Left ventricle myocardium inferior (tissue), 1 donor: ENCODE measurements around the gene IFNA7. TPM values are rescaled to one million over a fixed set of nuclear protein-coding genes. Genes with fewer than 3 reads are reported as not detected.
"Not testable (repeated sequence)": the region's sequence is repeated elsewhere in the genome, so short reads cannot be mapped to it uniquely, and the experiment has no call there.

Experiments
- DNase-seq: peaks from one replicate; pipeline ENCODE4 v3.0.0-alpha.2; 2020
- H3K27ac ChIP-seq: fragments of 200-600 bp; replicated peaks from 2 replicates; pipeline ENCODE4 v1.8.0; 2021
- H3K27me3 ChIP-seq: fragments of 200-600 bp; 2 replicates; pipeline ENCODE4 v1.8.0; 2021; ENCODE audit warnings: low read depth
- H3K36me3 ChIP-seq: fragments of 200-600 bp; 2 replicates; pipeline ENCODE4 v1.8.0; 2021
- H3K4me1 ChIP-seq: fragments of 200-600 bp; 2 replicates; pipeline ENCODE4 v1.8.0; 2021
- H3K4me3 ChIP-seq: fragments of 200-600 bp; 2 replicates; pipeline ENCODE4 v1.8.0; 2021; ENCODE audit warnings: mild to moderate bottlenecking, moderate library complexity
- H3K9me3 ChIP-seq: fragments of 200-600 bp; replicated peaks from 2 replicates; pipeline ENCODE4 v1.8.0; 2021
- intact Hi-C: fragments of 100-400 bp; cut with micrococcal nuclease; formaldehyde crosslinking; loops from one replicate; pipeline ENCODE4 v1.11.0; 2022
- total RNA-seq: library from RNA; stranded (reverse); fragmentation: NEBNext Ultra II Directional; extraction: Animal tissue kit (Norgen Biotek cat#: 25700); gene quantifications from one replicate; pipeline ENCODE4 v1.2.1, GENCODE V29; 2021
- TF ChIP-seq, protein P1 (sequence below): fragments of 200-600 bp; IDR thresholded peaks from 2 replicates; pipeline ENCODE4 v1.8.0; 2021; ENCODE audit warnings: antibody characterized with exemption, mild to moderate bottlenecking, borderline replicate concordance
- donor health status: DM: no; HTN: yes; CAD: no; lungs with severe emphysema.

Gene IFNA7
- total RNA-seq, 1 donor from 2014 or later, result not detected

DNA sequence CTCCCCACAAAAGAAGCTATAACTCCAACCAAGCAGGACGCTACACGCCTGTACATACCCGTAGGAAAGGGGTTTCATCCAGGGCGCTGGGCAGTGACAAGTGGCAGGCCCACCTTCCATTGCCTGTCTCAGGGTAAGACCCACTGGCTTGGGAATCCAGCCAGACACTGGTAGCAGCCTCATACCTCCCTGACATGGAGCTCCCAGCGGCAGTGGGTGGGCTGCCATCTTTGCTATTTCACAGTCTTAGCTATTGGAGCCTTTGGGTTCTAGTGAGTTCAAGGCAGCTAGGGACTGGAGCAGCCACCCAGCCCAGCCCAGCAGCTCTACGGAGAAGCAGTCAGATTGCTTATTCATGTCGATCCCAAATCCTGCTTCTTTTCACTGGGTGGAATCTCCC, 8.3 kb upstream of the IFNA7 start:
- Histone ChIP-seq H3K4me3 (no peak overlapping the region), H3K9me3 (no peaks in the 10 kb centered on the region), H3K27me3 (peaks cover 4% of the 10 kb centered on the region), H3K36me3 (no peaks in the 10 kb centered on the region), H3K27ac (no peak overlapping the region), H3K4me1 (no peaks in the 10 kb centered on the region)
- intact Hi-C loops, result no loop called here
- TF ChIP-seq, protein P1, sequence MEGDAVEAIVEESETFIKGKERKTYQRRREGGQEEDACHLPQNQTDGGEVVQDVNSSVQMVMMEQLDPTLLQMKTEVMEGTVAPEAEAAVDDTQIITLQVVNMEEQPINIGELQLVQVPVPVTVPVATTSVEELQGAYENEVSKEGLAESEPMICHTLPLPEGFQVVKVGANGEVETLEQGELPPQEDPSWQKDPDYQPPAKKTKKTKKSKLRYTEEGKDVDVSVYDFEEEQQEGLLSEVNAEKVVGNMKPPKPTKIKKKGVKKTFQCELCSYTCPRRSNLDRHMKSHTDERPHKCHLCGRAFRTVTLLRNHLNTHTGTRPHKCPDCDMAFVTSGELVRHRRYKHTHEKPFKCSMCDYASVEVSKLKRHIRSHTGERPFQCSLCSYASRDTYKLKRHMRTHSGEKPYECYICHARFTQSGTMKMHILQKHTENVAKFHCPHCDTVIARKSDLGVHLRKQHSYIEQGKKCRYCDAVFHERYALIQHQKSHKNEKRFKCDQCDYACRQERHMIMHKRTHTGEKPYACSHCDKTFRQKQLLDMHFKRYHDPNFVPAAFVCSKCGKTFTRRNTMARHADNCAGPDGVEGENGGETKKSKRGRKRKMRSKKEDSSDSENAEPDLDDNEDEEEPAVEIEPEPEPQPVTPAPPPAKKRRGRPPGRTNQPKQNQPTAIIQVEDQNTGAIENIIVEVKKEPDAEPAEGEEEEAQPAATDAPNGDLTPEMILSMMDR, result no peak
- DNase-seq, result no peak

DNA sequence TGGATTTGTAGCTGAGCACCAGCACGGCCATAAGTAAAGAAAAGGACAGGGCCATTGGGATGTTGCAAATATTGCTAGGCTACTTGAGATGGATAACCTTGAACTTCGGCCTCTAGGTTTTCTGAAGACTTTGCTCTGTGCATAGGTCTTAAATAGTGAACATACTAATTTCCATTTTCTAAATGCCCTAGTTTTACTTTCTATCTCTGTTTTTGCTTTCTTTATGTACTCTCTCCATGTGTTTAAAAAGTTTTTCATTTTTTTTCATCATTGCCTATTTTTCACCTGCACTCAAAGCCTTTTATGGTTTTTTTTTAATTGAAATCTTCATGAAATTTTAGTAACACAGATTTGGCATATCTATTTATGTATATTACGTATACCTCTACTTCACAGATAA, 5.0 kb upstream of the IFNA7 start, which contains the start of gene IFNA10:
Gene IFNA10 (minus strand): TSS at position 101 of the 400 bp plus-strand sequence. CDS start 46 bp downstream, at position 55.
- H3K9me3 ChIP-seq, H3K27ac ChIP-seq, H3K4me3 ChIP-seq, H3K4me1 ChIP-seq, DNase-seq, intact Hi-C loops, H3K36me3 ChIP-seq, H3K27me3 ChIP-seq: not testable (repeated sequence)

DNA sequence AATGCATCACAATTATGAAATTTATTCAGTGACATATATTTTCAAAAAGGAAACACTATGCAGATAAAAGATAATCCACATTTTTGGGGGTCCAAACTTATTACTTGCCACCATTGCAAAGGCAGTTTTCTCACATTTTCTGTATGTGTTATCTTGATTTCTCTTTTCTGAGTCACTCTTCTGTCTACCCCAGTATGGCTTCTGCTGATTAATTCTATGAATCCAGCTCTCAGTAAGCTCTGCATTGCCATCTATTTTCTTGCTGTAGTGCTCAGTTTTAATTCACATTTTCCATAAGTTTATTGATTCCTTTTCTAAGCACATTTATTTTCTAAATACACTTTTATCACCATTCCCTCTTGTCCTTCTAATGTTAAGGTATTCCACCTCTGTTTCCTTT, 3.2 kb upstream of the IFNA7 start:
- no peak overlapping the region for H3K27ac ChIP-seq
- H3K4me3 ChIP-seq, result no peak overlapping the region
- TF ChIP-seq, protein P1, result no peak
- intact Hi-C loops, result no loop called here
- H3K9me3 ChIP-seq, result peaks cover 7% of the 10 kb centered on the region
- H3K27me3 ChIP-seq, result peaks cover 6% of the 10 kb centered on the region
- no peak for DNase-seq
- no peaks in the 10 kb centered on the region for H3K36me3 ChIP-seq
- H3K4me1 ChIP-seq, result no peaks in the 10 kb centered on the region

GRCh38 chr9:21194867-21195776, 6.9 kb downstream of the IFNA7 start:
- TF ChIP-seq, protein P1, result peak; percentile 65
- H3K27ac ChIP-seq, intact Hi-C loops, H3K4me1 ChIP-seq, H3K9me3 ChIP-seq, H3K4me3 ChIP-seq, H3K36me3 ChIP-seq, H3K27me3 ChIP-seq, DNase-seq: not testable (repeated sequence)

- intact Hi-C loops, result not testable (repeated sequence)
Measured at GRCh38 chr9:21187487-21187886, 14.5 kb downstream of the IFNA7 start, which contains the start of gene IFNA4. IFNA4 (minus strand) TSS chr9:21187587; CDS start chr9:21187531, 56 bp downstream.

DNA sequence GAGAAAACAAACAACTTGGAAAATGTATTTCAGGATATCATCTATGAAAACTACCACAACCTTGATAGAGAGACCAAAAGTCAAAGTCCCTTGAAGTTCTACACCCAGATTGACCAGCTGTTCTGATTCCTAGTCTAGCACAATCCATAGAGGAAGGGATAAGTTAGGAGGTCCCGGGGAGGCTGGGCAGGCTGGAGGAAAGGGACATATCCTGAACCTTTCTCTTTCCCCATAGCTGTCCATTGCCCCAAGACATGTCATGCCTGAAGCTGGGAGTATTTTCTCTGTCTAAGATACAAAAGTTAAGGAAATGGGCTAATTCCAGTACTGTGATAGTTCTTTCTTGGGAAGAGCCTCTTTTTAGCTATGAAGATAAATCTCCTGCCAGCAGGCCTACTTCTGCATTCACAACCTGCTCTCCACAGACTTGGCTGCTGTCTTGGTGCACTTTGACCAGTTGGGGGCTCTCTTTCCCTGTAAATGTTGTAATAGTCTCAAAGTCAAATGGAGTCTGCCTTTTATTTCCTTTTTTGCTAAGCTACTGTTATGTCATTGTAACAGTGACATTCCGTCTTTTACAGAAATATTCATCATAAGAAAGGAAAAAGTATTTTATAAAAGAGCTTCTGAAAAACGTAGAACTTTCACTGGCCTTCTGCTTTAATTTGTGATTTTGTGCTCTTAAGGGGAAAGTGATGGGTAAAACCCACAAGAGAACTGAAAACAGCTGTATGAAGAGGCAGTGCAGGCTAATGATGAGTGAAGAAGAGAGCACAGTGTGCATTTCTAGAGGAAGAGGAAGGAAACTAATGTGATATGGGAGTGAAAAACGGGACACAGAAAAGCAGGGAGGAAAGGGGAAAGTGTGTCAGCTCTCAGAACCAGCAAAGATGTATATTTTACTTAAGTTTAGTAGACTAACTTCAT, 18.9 kb downstream of the IFNA7 start:
- intact Hi-C loops, H3K4me3 ChIP-seq: not testable (repeated sequence)
- TF ChIP-seq, protein P1, result peak; percentile 46

More at GRCh38 chr9:21187487-21187886, 14.5 kb downstream of the IFNA7 start, which contains the start of gene IFNA4:
- not testable (repeated sequence) for H3K4me1 ChIP-seq, H3K9me3 ChIP-seq, H3K27me3 ChIP-seq, DNase-seq, H3K36me3 ChIP-seq, H3K27ac ChIP-seq, H3K4me3 ChIP-seq

More for the DNA sequence above, 18.9 kb downstream of the IFNA7 start:
- not testable (repeated sequence) for H3K4me1 ChIP-seq, H3K27me3 ChIP-seq, H3K9me3 ChIP-seq, H3K36me3 ChIP-seq, DNase-seq, H3K27ac ChIP-seq
